Activated effector memory CD4-positive, alpha-beta T cell treated with Interleukin-2 at 50 U/mL for 16 hours (primary cell): Measurements from ENCODE around the gene DNAH8.

ENCODE experiments used
- DNase-seq: peaks from one replicate; pipeline ENCODE4 v3.0.0-alpha.2; 2020

The DNAH8 gene

GRCh38 chr6:38976801-38977500, 261.8 kb downstream of the DNAH8 start:
- DNase-seq = no peak

- DNase-seq = no peak
Measured at GRCh38 chr6:38978139-38978704, 263.1 kb downstream of the DNAH8 start.

- no peak for DNase-seq
Measured at GRCh38 chr6:38982470-38982869, 267.4 kb downstream of the DNAH8 start.

GRCh38 chr6:38984723-38985122, 269.6 kb downstream of the DNAH8 start:
- no peak for DNase-seq

GRCh38 chr6:38985839-38986238, 270.7 kb downstream of the DNAH8 start:
- no peak for DNase-seq

- no peak for DNase-seq
Measured at GRCh38 chr6:38987503-38987902, 272.4 kb downstream of the DNAH8 start.

GRCh38 chr6:38988736-38989449, 273.8 kb downstream of the DNAH8 start:
- DNase-seq = no peak

- no peak for DNase-seq
Measured at GRCh38 chr6:38990475-38990874, 275.4 kb downstream of the DNAH8 start.

GRCh38 chr6:38996676-38997075, 281.6 kb downstream of the DNAH8 start:
- no peak for DNase-seq

GRCh38 chr6:38997128-38997761, 282.1 kb downstream of the DNAH8 start:
- DNase-seq = no peak

- DNase-seq = no peak
Measured at GRCh38 chr6:39003072-39003471, 288.0 kb downstream of the DNAH8 start.

- DNase-seq = no peak
Measured at GRCh38 chr6:39003492-39003891, 288.4 kb downstream of the DNAH8 start.

GRCh38 chr6:39004801-39005200, 289.7 kb downstream of the DNAH8 start:
- DNase-seq = no peak

GRCh38 chr6:39005774-39006173, 290.7 kb downstream of the DNAH8 start:
- DNase-seq = no peak

- DNase-seq = no peak
Measured at GRCh38 chr6:39007575-39007974, 292.5 kb downstream of the DNAH8 start.

- DNase-seq = no peak
Measured at GRCh38 chr6:39008737-39009136, 293.6 kb downstream of the DNAH8 start.

GRCh38 chr6:39009476-39009875, 294.4 kb downstream of the DNAH8 start:
- no peak for DNase-seq

GRCh38 chr6:39016839-39017546, 301.9 kb downstream of the DNAH8 start:
- no peak for DNase-seq

GRCh38 chr6:39017547-39017880, 302.4 kb downstream of the DNAH8 start:
- DNase-seq = no peak

GRCh38 chr6:39018103-39018502, 303.0 kb downstream of the DNAH8 start:
- no peak for DNase-seq

- no peak for DNase-seq
Measured at GRCh38 chr6:39020136-39020535, 305.0 kb downstream of the DNAH8 start.

GRCh38 chr6:39021041-39021440, 305.9 kb downstream of the DNAH8 start:
- no peak for DNase-seq

- no peak for DNase-seq
Measured at GRCh38 chr6:39021779-39022178, 306.7 kb downstream of the DNAH8 start.
